MM.1S (cell line): ENCODE results near the gene HIC1.

Experiments used
- DNase-seq: peaks from one replicate; pipeline ENCODE4 v3.0.0-alpha.2; 2015
- H2AFZ ChIP-seq: fragments of 300-600 bp; sonication (generic); 2 replicates; pipeline ENCODE4 v1.6.0; 2016; ENCODE audit warnings: antibody characterized with exemption, low read length
- H3F3A ChIP-seq: fragments of 300-600 bp; sonication (generic); 2 replicates; pipeline ENCODE4 v1.6.1; 2016; ENCODE audit warnings: mild to moderate bottlenecking, antibody characterized with exemption, low read length, moderate library complexity, mixed read lengths; ENCODE audit not compliant: insufficient read depth
- H3K27ac ChIP-seq: fragments of 300-600 bp; sonication (generic); 2 replicates; pipeline ENCODE4 v1.5.1; 2016; ENCODE audit warnings: mild to moderate bottlenecking, low read length
- H3K27me3 ChIP-seq: fragments of 300-600 bp; sonication (generic); replicated peaks from 2 replicates; pipeline ENCODE4 v1.6.0; 2016; ENCODE audit warnings: low read length; ENCODE audit not compliant: insufficient read depth
- H3K36me3 ChIP-seq: fragments of 300-600 bp; sonication (generic); replicated peaks from 2 replicates; pipeline ENCODE4 v1.6.1; 2016; ENCODE audit warnings: mild to moderate bottlenecking, low read length, mixed read lengths; ENCODE audit not compliant: insufficient read depth
- H3K4me1 ChIP-seq: fragments of 300-600 bp; sonication (generic); 2 replicates; pipeline ENCODE4 v1.6.1; 2016; ENCODE audit warnings: low read length, mixed read lengths
- H3K4me2 ChIP-seq: fragments of 300-600 bp; sonication (generic); 2 replicates; pipeline ENCODE4 v1.6.0; 2016; ENCODE audit warnings: low read depth, low read length
- H3K4me3 ChIP-seq: fragments of 300-600 bp; sonication (generic); 2 replicates; pipeline ENCODE4 v1.5.1; 2016; ENCODE audit warnings: low read length, mixed read lengths
- H3K79me2 ChIP-seq: fragments of 300-600 bp; sonication (generic); 2 replicates; pipeline ENCODE4 v1.6.1; 2016; ENCODE audit warnings: mixed run types, low read length, mixed read lengths
- H3K9ac ChIP-seq: fragments of 300-600 bp; sonication (generic); 2 replicates; pipeline ENCODE4 v1.6.1; 2016; ENCODE audit warnings: low read length, mixed read lengths
- H3K9me2 ChIP-seq: fragments of 300-600 bp; sonication (generic); replicated peaks from 2 replicates; pipeline ENCODE4 v1.6.1; 2016; ENCODE audit warnings: mild to moderate bottlenecking, low read length, mixed read lengths; ENCODE audit not compliant: insufficient read depth
- H3K9me3 ChIP-seq: fragments of 300-600 bp; sonication (generic); replicated peaks from 2 replicates; pipeline ENCODE4 v1.6.1; 2016; ENCODE audit warnings: mild to moderate bottlenecking, low read length, mixed read lengths; ENCODE audit not compliant: insufficient read depth
- H4K20me1 ChIP-seq: fragments of 300-600 bp; sonication (generic); 2 replicates; pipeline ENCODE4 v1.6.1; 2016; ENCODE audit warnings: mild to moderate bottlenecking, low read length, moderate library complexity, mixed read lengths; ENCODE audit not compliant: insufficient read depth
- EZH2 ChIP-seq: fragments of 300-600 bp; sonication (generic); optimal IDR thresholded peaks from 2 replicates; pipeline ENCODE3; 2017; ENCODE audit warnings: low read depth, mild to moderate bottlenecking, antibody characterized with exemption, low read length, mixed read lengths
- EZH2phosphoT487 ChIP-seq: fragments of 300-600 bp; sonication (generic); IDR thresholded peaks from 2 replicates; pipeline ENCODE4 v1.6.1; 2018; ENCODE audit warnings: antibody characterized with exemption, low read length
- TF ChIP-seq, protein P1 (sequence below): fragments of 300-600 bp; sonication (generic); IDR thresholded peaks from 2 replicates; pipeline ENCODE4 v1.5.1; 2016; ENCODE audit warnings: antibody characterized with exemption, low read length, mixed read lengths

Gene HIC1

DNA sequence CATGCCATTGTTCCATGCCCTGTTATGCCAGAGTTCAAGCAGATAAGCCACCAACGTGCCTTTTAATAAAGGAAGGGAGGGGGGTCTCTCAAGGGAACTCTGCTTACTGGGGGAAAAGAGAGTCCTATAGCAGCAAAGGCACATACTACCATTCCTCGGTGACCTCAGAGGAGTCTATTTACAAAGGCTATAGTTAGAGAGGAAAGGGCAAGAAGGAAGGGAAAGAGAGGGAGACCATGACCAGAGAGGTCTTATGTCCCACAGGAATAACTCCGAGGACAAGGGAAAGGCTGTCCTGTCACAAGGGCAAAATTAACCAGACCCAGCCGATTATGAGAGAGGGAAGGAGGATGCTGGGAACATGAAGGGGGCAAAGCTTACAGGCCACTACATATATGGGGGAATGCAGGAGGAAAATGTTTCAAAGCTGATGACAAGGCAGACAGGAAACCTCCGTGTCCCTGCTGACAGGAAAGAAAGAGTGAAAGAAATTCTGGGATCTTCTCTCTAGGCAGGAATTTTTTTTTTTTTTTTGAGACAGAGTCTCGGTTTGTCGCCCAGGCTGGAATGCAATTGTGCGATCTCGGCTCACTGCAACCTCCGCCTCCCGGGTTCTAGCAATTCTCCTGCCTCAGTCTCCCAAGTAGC lies 51.5 kb downstream of the HIC1 start:
- Histone ChIP-seq H3K4me2 (no peak overlapping the region), H3K4me1 (peaks cover 38% of the 10 kb centered on the region), H3K9ac (no peak overlapping the region), H3K27ac (peak overlapping the region; percentile 22; the same call in 1 of the 2 replicates), H3K9me2 (no peaks in the 10 kb centered on the region), H3K4me3 (no peak overlapping the region), H3K9me3 (no peaks in the 10 kb centered on the region), H2AFZ (no peak overlapping the region), H4K20me1 (no peaks in the 10 kb centered on the region), H3K79me2 (no peaks in the 10 kb centered on the region), H3K36me3 (no peaks in the 10 kb centered on the region), H3F3A (peaks cover 30% of the 10 kb centered on the region), H3K27me3 (no peaks in the 10 kb centered on the region)
- no peak for DNase-seq
- no peak for TF ChIP-seq EZH2
- TF ChIP-seq, protein P1, sequence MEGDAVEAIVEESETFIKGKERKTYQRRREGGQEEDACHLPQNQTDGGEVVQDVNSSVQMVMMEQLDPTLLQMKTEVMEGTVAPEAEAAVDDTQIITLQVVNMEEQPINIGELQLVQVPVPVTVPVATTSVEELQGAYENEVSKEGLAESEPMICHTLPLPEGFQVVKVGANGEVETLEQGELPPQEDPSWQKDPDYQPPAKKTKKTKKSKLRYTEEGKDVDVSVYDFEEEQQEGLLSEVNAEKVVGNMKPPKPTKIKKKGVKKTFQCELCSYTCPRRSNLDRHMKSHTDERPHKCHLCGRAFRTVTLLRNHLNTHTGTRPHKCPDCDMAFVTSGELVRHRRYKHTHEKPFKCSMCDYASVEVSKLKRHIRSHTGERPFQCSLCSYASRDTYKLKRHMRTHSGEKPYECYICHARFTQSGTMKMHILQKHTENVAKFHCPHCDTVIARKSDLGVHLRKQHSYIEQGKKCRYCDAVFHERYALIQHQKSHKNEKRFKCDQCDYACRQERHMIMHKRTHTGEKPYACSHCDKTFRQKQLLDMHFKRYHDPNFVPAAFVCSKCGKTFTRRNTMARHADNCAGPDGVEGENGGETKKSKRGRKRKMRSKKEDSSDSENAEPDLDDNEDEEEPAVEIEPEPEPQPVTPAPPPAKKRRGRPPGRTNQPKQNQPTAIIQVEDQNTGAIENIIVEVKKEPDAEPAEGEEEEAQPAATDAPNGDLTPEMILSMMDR, result no peak
- no peak for TF ChIP-seq EZH2phosphoT487

DNA sequence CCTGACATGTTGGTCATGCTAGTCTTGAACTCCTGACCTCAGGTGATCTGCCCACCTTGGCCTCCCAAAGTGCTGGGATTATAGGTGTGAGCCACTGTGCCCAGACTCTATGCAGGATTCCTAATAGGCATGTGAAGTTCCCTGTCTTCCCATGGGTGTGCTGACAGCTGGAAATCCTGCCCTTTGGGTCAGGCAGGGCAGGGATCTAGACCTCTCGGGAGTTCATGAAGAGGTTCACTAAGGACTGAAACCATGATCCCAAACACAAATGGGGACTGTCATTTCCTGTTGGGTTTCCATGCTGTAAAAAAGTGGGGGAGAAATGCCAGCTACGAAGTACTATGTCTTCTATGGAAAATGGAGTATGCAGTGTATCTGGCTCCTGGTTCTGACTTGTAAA lies 52.1 kb downstream of the HIC1 start:
- Histone ChIP-seq H3K4me1 (peaks cover 38% of the 10 kb centered on the region), H3K36me3 (no peaks in the 10 kb centered on the region), H3K27ac (peak overlapping the region; percentile 49; the same call in 1 of the 2 replicates), H3K9ac (no peak overlapping the region), H3K4me2 (no peak overlapping the region), H3F3A (peaks cover 30% of the 10 kb centered on the region), H3K9me2 (no peaks in the 10 kb centered on the region), H3K79me2 (no peaks in the 10 kb centered on the region), H3K27me3 (no peaks in the 10 kb centered on the region), H2AFZ (no peak overlapping the region), H4K20me1 (no peaks in the 10 kb centered on the region), H3K4me3 (no peak overlapping the region), H3K9me3 (no peaks in the 10 kb centered on the region)
- no peak for DNase-seq
- TF ChIP-seq, protein P1, result no peak
- TF ChIP-seq EZH2, result no peak
- no peak for TF ChIP-seq EZH2phosphoT487

DNA sequence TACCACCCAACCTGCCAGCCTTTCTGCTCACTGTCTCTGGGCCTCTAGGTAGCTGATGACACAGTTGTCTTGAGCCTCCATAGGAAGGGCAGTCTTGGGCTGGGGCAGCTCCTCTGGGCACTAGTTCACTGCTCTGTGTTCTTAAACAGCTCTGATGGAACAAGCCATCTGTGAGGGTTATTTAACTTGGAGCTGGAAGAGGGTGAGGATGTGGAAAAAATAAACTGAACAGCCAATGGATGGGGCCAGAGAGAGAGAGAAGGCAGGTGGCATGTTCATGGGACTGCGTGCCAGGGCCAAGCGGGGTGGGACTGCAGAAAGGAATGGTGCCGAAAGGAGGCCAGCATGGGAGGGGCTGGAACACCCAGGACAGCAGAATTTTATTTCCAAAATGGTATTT lies 52.6 kb downstream of the HIC1 start:
- no peaks in the 10 kb centered on the region for H3K79me2 ChIP-seq

More for the DNA sequence above, 52.6 kb downstream of the HIC1 start:
- H3F3A ChIP-seq, result peaks cover 30% of the 10 kb centered on the region
- no peaks in the 10 kb centered on the region for H3K9me3 ChIP-seq
- DNase-seq, result no peak
- no peak overlapping the region for H2AFZ ChIP-seq
- peaks cover 38% of the 10 kb centered on the region for H3K4me1 ChIP-seq
- H3K36me3 ChIP-seq, result no peaks in the 10 kb centered on the region
- no peak overlapping the region for H3K4me3 ChIP-seq
- H3K9me2 ChIP-seq, result no peaks in the 10 kb centered on the region
- no peaks in the 10 kb centered on the region for H4K20me1 ChIP-seq
- peak overlapping the region; percentile 31; the same call in 1 of the 2 replicates for H3K4me2 ChIP-seq
- H3K9ac ChIP-seq, result no peak overlapping the region
- no peaks in the 10 kb centered on the region for H3K27me3 ChIP-seq
- peak overlapping the region; percentile 49; the same call in 1 of the 2 replicates for H3K27ac ChIP-seq
- no peak for TF ChIP-seq EZH2phosphoT487
- TF ChIP-seq, protein P1, result no peak
